DOHH2 (cell line): Measurements from ENCODE around the gene XRRA1.

Experiments used
- H3F3A ChIP-seq: fragments of 200-600 bp; sonication (generic), shearing (Covaris generic); 2 replicates; pipeline ENCODE4 v1.6.0; 2016; ENCODE audit warnings: antibody characterized with exemption, mild to moderate bottlenecking; ENCODE audit not compliant: control insufficient read depth, insufficient read depth
- H3K27ac ChIP-seq: fragments of 200-600 bp; sonication (generic); 2 replicates; pipeline ENCODE4 v1.5.1; 2014; ENCODE audit warnings: low read depth, mild to moderate bottlenecking, low read length, moderate library complexity
- H3K27me3 ChIP-seq: fragments of 200-600 bp; sonication (generic); 2 replicates; pipeline ENCODE4 v1.6.1; 2014; ENCODE audit warnings: mild to moderate bottlenecking, low read length, mixed read lengths; ENCODE audit not compliant: control insufficient read depth
- H3K36me3 ChIP-seq: fragments of 200-600 bp; sonication (generic); 2 replicates; pipeline ENCODE4 v1.6.1; 2014; ENCODE audit warnings: mild to moderate bottlenecking, low read length, moderate library complexity, mixed read lengths; ENCODE audit not compliant: control insufficient read depth
- H3K4me1 ChIP-seq: fragments of 200-600 bp; sonication (generic); 2 replicates; pipeline ENCODE4 v1.6.1; 2014; ENCODE audit warnings: mild to moderate bottlenecking, low read length, mixed read lengths; ENCODE audit not compliant: control insufficient read depth
- H3K4me2 ChIP-seq: fragments of 200-600 bp; sonication (generic); 2 replicates; pipeline ENCODE4 v1.6.0; 2014; ENCODE audit warnings: mild to moderate bottlenecking, low read length, moderate library complexity
- H3K4me3 ChIP-seq: fragments of 200-600 bp; sonication (generic); 2 replicates; pipeline ENCODE4 v1.5.1; 2014; ENCODE audit warnings: mild to moderate bottlenecking, low read length, mixed read lengths
- H3K79me2 ChIP-seq: fragments of 200-600 bp; sonication (generic); 2 replicates; pipeline ENCODE4 v1.6.1; 2014; ENCODE audit warnings: mild to moderate bottlenecking, low read length, mixed read lengths; ENCODE audit not compliant: control insufficient read depth
- H3K9me2 ChIP-seq: fragments of 200-600 bp; sonication (generic); replicated peaks from 2 replicates; pipeline ENCODE4 v1.6.1; 2014; ENCODE audit warnings: mild to moderate bottlenecking, low read length, mixed read lengths; ENCODE audit not compliant: control insufficient read depth
- H3K9me3 ChIP-seq: fragments of 200-600 bp; sonication (generic); 2 replicates; pipeline ENCODE4 v1.6.1; 2014; ENCODE audit warnings: antibody characterized with exemption, low read length, mixed read lengths; ENCODE audit not compliant: control insufficient read depth, insufficient read depth
- H4K20me1 ChIP-seq: fragments of 200-600 bp; sonication (generic); 2 replicates; pipeline ENCODE4 v1.6.0; 2014; ENCODE audit warnings: low read depth, mild to moderate bottlenecking, antibody characterized with exemption, low read length, moderate library complexity; ENCODE audit not compliant: control insufficient read depth, insufficient read depth
- EZH2phosphoT487 ChIP-seq: fragments of 200-600 bp; sonication (generic); IDR thresholded peaks from 2 replicates; pipeline ENCODE4 v1.6.1; 2017; ENCODE audit warnings: borderline replicate concordance, mild to moderate bottlenecking, antibody characterized with exemption, low read length, moderate library complexity, mixed read lengths
- TF ChIP-seq, protein P1 (sequence below): fragments of 200-600 bp; sonication (generic); IDR thresholded peaks from one replicate; pipeline ENCODE4 v1.5.1; 2014; ENCODE audit warnings: antibody characterized with exemption, mild to moderate bottlenecking, low read depth, low read length; ENCODE audit not compliant: poor library complexity, severe bottlenecking

Gene XRRA1

DNA sequence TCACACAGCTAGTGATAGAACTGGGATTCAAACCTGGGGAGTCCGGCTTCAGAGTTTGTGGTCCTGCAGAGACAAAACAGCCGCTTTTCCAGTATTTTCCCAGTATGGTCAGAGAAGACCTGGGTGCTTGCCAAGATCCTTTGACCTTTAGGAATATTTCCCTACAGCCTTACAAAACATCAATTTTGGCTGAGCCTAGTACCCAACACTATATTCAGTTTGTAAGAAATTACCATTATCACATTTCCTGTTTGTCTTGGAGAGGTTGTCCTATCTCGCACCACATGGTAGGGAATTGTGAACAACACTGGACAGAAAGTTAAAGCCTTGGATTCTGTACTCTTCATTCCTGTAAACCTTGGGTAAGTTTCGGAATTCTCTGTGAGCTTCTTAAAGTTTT lies 29.1 kb upstream of the XRRA1 start:
- TF ChIP-seq, protein P1, sequence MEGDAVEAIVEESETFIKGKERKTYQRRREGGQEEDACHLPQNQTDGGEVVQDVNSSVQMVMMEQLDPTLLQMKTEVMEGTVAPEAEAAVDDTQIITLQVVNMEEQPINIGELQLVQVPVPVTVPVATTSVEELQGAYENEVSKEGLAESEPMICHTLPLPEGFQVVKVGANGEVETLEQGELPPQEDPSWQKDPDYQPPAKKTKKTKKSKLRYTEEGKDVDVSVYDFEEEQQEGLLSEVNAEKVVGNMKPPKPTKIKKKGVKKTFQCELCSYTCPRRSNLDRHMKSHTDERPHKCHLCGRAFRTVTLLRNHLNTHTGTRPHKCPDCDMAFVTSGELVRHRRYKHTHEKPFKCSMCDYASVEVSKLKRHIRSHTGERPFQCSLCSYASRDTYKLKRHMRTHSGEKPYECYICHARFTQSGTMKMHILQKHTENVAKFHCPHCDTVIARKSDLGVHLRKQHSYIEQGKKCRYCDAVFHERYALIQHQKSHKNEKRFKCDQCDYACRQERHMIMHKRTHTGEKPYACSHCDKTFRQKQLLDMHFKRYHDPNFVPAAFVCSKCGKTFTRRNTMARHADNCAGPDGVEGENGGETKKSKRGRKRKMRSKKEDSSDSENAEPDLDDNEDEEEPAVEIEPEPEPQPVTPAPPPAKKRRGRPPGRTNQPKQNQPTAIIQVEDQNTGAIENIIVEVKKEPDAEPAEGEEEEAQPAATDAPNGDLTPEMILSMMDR, result no peak
- no peak for TF ChIP-seq EZH2phosphoT487
- Histone ChIP-seq H3K9me2 (no peaks in the 10 kb centered on the region), H3K4me3 (no peak overlapping the region), H3K4me1 (no peaks in the 10 kb centered on the region), H3K27me3 (no peaks in the 10 kb centered on the region), H3K36me3 (peaks cover 59% of the 10 kb centered on the region), H3F3A (no peaks in the 10 kb centered on the region), H3K79me2 (0 out of 2 replicates have a peak, but pooled peaks cover under 1% of the 10 kb centered on the region), H3K4me2 (no peak overlapping the region), H3K9me3 (no peaks in the 10 kb centered on the region), H4K20me1 (no peaks in the 10 kb centered on the region; the same call in 1 of the 2 replicates), H3K27ac (no peak overlapping the region)

DNA sequence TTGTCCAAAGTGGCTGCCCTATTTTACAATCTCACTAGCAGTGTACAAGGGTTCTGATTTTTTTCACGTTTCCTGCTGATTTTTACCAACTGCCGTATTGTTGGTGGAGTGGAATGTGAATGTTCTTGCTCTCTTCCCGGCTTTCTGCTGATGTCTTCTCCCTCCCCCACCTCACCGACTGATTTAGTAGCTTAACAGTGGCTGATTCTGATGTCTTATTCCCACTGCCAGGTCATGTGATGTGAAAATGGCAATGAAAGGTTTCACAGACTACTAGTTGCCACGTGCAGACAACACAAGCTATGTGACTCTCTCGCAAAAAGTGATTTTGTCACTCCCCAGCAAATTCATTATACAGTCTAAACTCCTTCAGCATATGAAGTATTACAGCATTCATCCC lies 22.5 kb upstream of the XRRA1 start:
- H3K4me2 ChIP-seq, result no peak overlapping the region
- no peaks in the 10 kb centered on the region for H3K9me3 ChIP-seq
- no peak overlapping the region for H3K27ac ChIP-seq
- H3K79me2 ChIP-seq, result peaks cover 49% of the 10 kb centered on the region
- H3K9me2 ChIP-seq, result no peaks in the 10 kb centered on the region
- peaks cover 92% of the 10 kb centered on the region for H3K36me3 ChIP-seq
- no peaks in the 10 kb centered on the region for H3F3A ChIP-seq
- H3K27me3 ChIP-seq, result no peaks in the 10 kb centered on the region
- TF ChIP-seq, protein P1, result no peak
- no peak for TF ChIP-seq EZH2phosphoT487
- no peaks in the 10 kb centered on the region; the same call in 1 of the 2 replicates for H4K20me1 ChIP-seq
- no peaks in the 10 kb centered on the region for H3K4me1 ChIP-seq
- no peak overlapping the region for H3K4me3 ChIP-seq

DNA sequence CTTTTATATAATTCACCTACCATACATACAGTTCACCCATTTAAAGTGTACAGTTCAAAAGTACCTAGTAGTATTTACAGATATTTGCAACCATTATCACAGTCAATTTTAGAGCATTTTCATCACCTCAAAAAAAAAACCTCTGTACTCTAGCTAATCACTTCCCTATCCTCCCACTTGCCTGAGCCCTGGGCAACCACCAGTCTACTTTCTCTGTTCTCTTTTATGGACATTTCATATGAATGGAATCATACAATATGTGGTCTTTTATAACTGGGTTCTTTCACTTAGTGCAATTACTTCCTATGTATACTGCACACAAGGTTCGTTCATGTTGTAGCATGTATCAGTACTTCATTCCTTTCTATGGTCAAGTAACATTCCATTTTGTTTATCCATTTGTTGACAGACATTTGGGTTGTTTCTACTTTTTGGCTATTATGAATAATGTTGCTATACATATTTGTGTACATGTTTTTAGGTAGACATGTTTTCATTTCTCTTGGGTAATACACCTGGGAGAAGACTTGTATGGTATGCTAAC lies 22.0 kb upstream of the XRRA1 start:
- Histone ChIP-seq H3K4me1 (no peaks in the 10 kb centered on the region), H4K20me1 (no peaks in the 10 kb centered on the region; the same call in 1 of the 2 replicates), H3F3A (no peaks in the 10 kb centered on the region), H3K4me2 (no peak overlapping the region), H3K9me2 (no peaks in the 10 kb centered on the region), H3K27me3 (no peaks in the 10 kb centered on the region), H3K9me3 (no peaks in the 10 kb centered on the region), H3K79me2 (peaks cover 54% of the 10 kb centered on the region), H3K4me3 (no peak overlapping the region), H3K27ac (no peak overlapping the region), H3K36me3 (peaks cover 92% of the 10 kb centered on the region)
- TF ChIP-seq EZH2phosphoT487, result no peak
- TF ChIP-seq, protein P1, result no peak
